ENCODE measurements around the gene POLR1A.

The POLR1A gene

GRCh38 chr2:85981579-85982247 lies 124.0 kb downstream of the POLR1A start:
- no peak for DNase-seq
- TF ChIP-seq, protein P1, sequence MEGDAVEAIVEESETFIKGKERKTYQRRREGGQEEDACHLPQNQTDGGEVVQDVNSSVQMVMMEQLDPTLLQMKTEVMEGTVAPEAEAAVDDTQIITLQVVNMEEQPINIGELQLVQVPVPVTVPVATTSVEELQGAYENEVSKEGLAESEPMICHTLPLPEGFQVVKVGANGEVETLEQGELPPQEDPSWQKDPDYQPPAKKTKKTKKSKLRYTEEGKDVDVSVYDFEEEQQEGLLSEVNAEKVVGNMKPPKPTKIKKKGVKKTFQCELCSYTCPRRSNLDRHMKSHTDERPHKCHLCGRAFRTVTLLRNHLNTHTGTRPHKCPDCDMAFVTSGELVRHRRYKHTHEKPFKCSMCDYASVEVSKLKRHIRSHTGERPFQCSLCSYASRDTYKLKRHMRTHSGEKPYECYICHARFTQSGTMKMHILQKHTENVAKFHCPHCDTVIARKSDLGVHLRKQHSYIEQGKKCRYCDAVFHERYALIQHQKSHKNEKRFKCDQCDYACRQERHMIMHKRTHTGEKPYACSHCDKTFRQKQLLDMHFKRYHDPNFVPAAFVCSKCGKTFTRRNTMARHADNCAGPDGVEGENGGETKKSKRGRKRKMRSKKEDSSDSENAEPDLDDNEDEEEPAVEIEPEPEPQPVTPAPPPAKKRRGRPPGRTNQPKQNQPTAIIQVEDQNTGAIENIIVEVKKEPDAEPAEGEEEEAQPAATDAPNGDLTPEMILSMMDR (IDR thresholded peaks at IDR 0.05) = no peak
- Histone ChIP-seq H3K27me3 (no peaks in the 10 kb centered on the region), H3K36me3 (no peaks in the 10 kb centered on the region), H3K4me3 (no peak overlapping the region), H3K9me3 (no peaks in the 10 kb centered on the region), H3K27ac (no peak overlapping the region), H3K4me1 (peaks cover 0 to 15% (median 12%) of the 10 kb centered on the region in 4 donors)
- intact Hi-C loops (cut with DNase I; ENCODE audit: low total_unique reads) = no loop called here

DNA sequence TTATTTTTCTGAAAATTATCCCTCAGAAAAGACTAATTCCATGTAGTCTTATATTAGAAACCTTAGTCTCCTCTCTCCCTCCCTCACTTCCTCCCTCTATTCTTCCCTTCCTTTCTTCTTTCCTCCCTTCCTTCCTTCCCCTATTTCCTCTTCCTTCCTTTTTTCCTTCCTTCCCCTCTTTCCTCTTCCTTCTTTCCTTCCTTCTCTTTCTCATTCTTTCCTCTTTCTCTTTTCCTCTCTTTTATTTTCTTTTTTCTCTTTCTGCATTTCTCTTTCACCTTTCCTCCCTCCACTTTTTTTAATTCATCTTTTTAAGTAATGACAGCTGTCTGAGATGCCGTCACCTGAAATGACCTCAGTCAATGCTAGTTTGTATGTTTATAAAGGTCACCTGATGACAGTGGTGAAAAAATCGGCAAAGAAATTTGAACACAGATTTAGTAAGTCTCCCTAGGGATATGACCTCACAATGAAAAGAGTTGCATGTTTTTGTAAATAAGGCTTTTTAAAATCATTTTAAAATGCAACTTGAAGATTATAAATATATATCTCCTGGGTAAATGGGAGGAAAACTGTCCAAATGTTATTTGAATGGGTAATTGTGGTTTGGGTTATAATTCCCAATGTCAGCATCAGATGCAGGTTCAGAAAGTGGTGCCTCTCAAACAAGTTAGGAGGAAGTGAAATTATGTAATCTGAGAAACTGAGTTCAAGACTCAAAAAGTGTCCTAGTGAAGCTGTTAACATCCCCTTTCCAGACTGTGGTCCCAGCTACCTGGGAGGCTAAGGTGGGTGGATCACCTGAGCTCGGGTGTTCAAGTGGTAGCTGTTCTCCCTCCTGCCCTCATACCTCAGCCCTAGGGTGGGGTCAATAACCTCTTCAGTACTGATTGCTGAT lies 126.6 kb downstream of the POLR1A start:
- intact Hi-C loops (cut with DNase I; ENCODE audit: low total_unique reads) = no loop called here
- H3K27ac ChIP-seq = no peak overlapping the region

DNA sequence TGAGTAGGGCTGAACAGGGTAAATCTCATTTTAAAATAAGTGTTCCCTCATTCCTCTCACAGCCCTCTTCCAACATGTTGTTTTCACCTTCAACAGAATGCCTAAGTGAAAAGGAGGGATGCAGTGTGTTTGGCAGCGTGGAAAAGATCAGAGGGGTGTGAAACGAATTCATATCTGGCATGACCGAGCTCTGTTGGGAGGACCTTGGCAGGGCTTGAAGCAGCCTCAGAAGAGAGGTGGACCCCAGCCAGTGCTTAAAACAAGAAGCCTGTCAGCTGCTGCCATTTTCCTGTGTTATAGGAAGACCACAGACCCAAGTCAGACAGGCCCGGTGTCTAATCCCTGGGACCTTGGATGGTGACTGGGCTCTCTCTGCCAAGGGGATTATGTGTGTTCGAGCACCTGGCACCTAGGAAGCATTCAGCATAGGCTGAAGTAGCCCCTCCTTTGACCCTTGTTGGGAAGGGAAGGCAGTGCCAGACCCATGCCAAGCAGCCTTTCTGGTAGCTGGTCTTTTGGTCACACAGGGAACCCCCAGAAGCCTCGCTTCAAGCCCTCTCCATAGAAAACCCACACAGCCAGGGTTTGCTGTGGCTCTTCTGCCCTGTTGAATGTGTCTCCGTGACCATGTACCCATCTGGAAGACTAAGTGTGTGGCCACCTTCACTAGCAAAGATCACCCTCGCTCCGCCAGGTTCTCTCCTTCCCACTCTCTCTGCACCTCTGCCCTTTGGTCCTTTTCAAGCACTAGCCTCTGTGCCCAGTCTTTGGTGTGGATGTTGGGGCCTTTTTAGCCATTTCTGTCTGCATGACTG lies 129.4 kb downstream of the POLR1A start:
- DNase-seq = no peak

More for the DNA sequence above, 126.6 kb downstream of the POLR1A start:
- Histone ChIP-seq H3K4me3 (no peak overlapping the region), H3K9me3 (no peaks in the 10 kb centered on the region), H3K27me3 (no peaks in the 10 kb centered on the region), H3K4me1 (peaks cover 0 to 15% (median 12%) of the 10 kb centered on the region in 4 donors), H3K36me3 (no peaks in the 10 kb centered on the region)
- no peak for DNase-seq
- TF ChIP-seq, protein P1 (IDR thresholded peaks at IDR 0.05) = no peak

DNA sequence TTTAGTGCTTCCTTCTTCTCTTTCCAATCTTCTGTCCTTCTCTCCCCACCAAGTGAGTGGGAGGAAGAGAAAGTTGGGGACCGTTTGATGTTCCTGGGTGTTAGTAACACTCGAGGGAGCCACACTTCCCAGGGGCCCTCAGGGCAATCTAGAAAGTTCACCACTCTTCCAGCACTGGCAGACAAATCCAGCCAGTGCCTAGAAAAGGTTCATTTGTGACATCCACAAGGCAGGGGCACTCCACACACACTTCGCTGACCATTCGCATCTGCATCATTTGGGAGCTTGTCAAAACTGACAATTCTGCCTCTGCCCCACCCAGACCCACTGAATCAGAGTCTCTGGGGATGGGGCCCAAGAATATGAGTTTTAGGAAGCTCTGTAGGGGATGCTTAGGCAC lies 130.1 kb downstream of the POLR1A start:
- DNase-seq = no peak
- intact Hi-C loops (cut with DNase I; ENCODE audit: low total_unique reads) = no loop called here
- no peaks in the 10 kb centered on the region for H3K9me3 ChIP-seq
- H3K4me3 ChIP-seq = no peak overlapping the region
- H3K27ac ChIP-seq = no peak overlapping the region
- no peaks in the 10 kb centered on the region for H3K36me3 ChIP-seq
- H3K27me3 ChIP-seq = no peaks in the 10 kb centered on the region
- H3K4me1 ChIP-seq = peaks cover 0 to 15% (median 12%) of the 10 kb centered on the region in 4 donors
- TF ChIP-seq, protein P1 (IDR thresholded peaks at IDR 0.05) = no peak

More for the DNA sequence above, 129.4 kb downstream of the POLR1A start:
- H3K4me3 ChIP-seq = no peak overlapping the region
- H3K27me3 ChIP-seq = no peaks in the 10 kb centered on the region
- H3K36me3 ChIP-seq = no peaks in the 10 kb centered on the region
- no peak overlapping the region for H3K27ac ChIP-seq
- peaks cover 0 to 15% (median 12%) of the 10 kb centered on the region in 4 donors for H3K4me1 ChIP-seq
- intact Hi-C loops (cut with DNase I; ENCODE audit: low total_unique reads) = no loop called here
- TF ChIP-seq, protein P1 (IDR thresholded peaks at IDR 0.05) = no peak
- no peaks in the 10 kb centered on the region for H3K9me3 ChIP-seq

DNA sequence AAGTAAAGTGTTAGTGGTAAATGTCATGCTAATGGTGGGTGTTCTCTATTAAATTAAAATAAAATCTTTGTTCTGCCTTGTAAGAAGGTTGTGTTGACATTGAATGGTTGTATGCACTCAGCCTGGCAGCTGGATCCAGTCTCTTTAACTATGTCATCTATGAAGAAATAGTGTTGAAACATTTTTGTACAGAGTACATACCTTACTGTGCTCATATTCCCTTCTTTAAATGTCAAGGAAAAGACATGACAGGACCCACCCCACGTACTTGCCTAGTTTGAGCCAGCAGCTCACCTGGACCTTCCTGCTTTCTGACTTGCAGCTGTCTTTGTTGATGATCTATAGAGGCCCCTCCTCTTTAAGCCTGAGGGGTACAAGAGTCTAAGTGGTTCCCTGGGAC lies 131.3 kb downstream of the POLR1A start:
- DNase-seq = no peak
- intact Hi-C loops (cut with DNase I; ENCODE audit: low total_unique reads) = no loop called here
- H3K9me3 ChIP-seq = no peaks in the 10 kb centered on the region
- H3K4me1 ChIP-seq = peaks cover 0 to 12% (median 11%) of the 10 kb centered on the region in 4 donors
- H3K27me3 ChIP-seq = no peaks in the 10 kb centered on the region
- H3K36me3 ChIP-seq = no peaks in the 10 kb centered on the region
- no peak overlapping the region for H3K27ac ChIP-seq
- TF ChIP-seq, protein P1 (IDR thresholded peaks at IDR 0.05) = no peak
- no peak overlapping the region for H3K4me3 ChIP-seq
